Naive B cell (primary cell): ENCODE measurements around the gene JARID2. TPM values are rescaled to one million over a fixed set of nuclear protein-coding genes. Genes with fewer than 3 reads are reported as not detected.

Experiments
- ATAC-seq, 2 donors: fragments of 150-1000 bp; cut with Tn5 transposase; 2 replicates each; pipeline ENCODE4 v1.10.0; 2021; ENCODE audit warnings: low read depth in 2 of 2, mild to moderate bottlenecking in 2 of 2, moderate library complexity in 2 of 2
- DNase-seq: peaks from one replicate; pipeline ENCODE4 v3.0.0; 2022
- H3K27ac Mint-ChIP-seq, 6 donors: one replicate each; pipeline ENCODE4 v1.8.0; 2020 to 2022; ENCODE audit warnings: mild to moderate bottlenecking in 6 of 6, mixed read lengths in 6 of 6, moderate library complexity in 5 of 6, inconsistent platforms in 2 of 6
- H3K27me3 Mint-ChIP-seq, 3 donors: one replicate each; pipeline ENCODE4 v1.8.0; 2021 to 2022; ENCODE audit warnings: mixed read lengths in 3 of 3, mild to moderate bottlenecking in 1 of 3
- H3K36me3 Mint-ChIP-seq, 2 donors: one replicate each; pipeline ENCODE4 v1.8.0; 2020 to 2022; ENCODE audit warnings: mixed read lengths in 2 of 2, inconsistent platforms in 1 of 2, mild to moderate bottlenecking in 1 of 2
- H3K4me1 Mint-ChIP-seq, 3 donors: one replicate each; pipeline ENCODE4 v1.8.0; 2020 to 2022; ENCODE audit warnings: mixed read lengths in 3 of 3, inconsistent platforms in 1 of 3, mild to moderate bottlenecking in 1 of 3, moderate library complexity in 1 of 3
- H3K4me3 Mint-ChIP-seq, 8 donors: one replicate each; pipeline ENCODE4 v1.8.0; 2020 to 2022; ENCODE audit warnings: mild to moderate bottlenecking in 8 of 8, mixed read lengths in 8 of 8, moderate library complexity in 8 of 8, inconsistent platforms in 2 of 8
- H3K9me3 Mint-ChIP-seq, 7 donors: one replicate each; pipeline ENCODE4 v1.8.0; 2020 to 2022; ENCODE audit warnings: mixed read lengths in 7 of 7, mild to moderate bottlenecking in 5 of 7, inconsistent platforms in 2 of 7, moderate library complexity in 1 of 7
- polyA plus RNA-seq, 6 donors: library from polyadenylated mRNA; unstranded; fragments of 300-500 nt; fragmentation: Illumina TruSeq; gene quantifications; one replicate each; pipeline ENCODE4 v1.2.3, GENCODE V29; 2021; ENCODE audit warnings: low read depth in 6 of 6

The JARID2 gene
- polyA plus RNA-seq, 6 donors from 2014 or later, result 2.7 to 21.9 (median 16.6) TPM

DNA sequence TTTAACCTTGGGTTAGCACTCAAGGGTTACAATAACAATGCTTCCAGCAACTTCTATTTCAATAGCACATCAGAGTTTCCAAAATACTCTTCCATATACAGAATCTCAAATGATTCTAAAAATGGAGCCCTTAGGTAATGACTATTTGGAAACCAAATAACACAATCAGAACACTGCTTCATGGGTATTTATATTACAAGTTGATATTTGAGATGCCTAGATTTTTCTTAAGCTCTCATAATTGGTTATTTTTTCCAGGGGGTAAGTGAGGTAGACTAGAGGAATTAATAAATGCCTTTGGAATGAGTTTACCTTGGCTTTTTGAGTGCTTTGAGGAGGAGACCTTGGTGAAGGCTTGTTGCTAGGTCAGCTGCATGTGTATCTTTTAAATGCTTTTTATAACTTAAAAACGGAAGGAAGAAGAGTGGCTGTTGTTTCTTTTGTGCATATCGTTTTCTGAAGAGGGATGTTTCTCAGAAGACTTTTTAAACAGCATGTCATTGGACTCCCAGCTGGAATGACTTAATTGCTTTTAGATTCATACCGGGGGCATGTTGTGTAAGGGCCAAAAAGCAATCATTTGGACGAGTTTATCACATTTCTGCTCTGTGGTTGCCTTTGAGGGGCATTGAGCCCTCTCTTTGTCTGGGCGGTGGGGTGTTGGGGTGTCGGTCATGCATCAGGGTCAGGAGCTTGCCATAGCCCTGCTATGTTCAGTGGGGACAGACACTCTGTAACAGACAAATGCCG lies 230.9 kb downstream of the JARID2 start:
- Mint-ChIP-seq H3K36me3 (peaks cover 13 to 30% of the 10 kb centered on the region in 2 donors), H3K9me3 (no peaks in the 10 kb centered on the region), H3K27me3 (no peaks in the 10 kb centered on the region), H3K4me1 (peaks cover 44 to 72% (median 55%) of the 10 kb centered on the region in 3 donors), H3K27ac (peak overlapping the region in 4 of 6 donors; percentile 36 to 87 (median 74)), H3K4me3 (peak overlapping the region in 5 of 8 donors; percentile 32 to 68 (median 64))
- no peak for ATAC-seq
- DNase-seq, result no peak

DNA sequence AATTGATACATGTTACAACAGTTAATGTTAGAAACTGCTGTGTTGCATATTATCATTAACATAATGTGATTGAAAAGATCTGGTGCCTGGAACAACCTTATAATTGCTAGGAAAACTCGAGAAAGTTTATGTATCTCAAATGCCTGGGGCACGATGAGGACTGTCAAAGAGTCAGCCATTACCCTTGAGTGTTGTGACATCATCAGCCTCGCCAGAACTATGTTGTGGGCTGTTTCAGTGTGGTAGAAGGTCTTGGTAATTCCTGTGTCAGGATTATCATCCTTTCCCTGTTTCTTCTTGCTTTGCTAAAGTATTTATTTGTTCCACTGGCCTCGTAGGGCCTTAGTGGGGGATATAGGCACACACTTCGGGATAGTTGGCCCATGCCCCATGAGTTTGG lies 231.9 kb downstream of the JARID2 start:
- H3K27me3 Mint-ChIP-seq, result no peaks in the 10 kb centered on the region
- DNase-seq (no peak), ATAC-seq (no peak)
- H3K36me3 Mint-ChIP-seq, result peaks cover 13 to 24% of the 10 kb centered on the region in 2 donors
- no peaks in the 10 kb centered on the region for H3K9me3 Mint-ChIP-seq
- H3K27ac Mint-ChIP-seq, result peak overlapping the region in 2 of 6 donors; percentile 47 to 69
- H3K4me3 Mint-ChIP-seq, result peak overlapping the region in 1 of 8 donors; percentile 31
- H3K4me1 Mint-ChIP-seq, result peaks cover 39 to 67% (median 58%) of the 10 kb centered on the region in 3 donors

DNA sequence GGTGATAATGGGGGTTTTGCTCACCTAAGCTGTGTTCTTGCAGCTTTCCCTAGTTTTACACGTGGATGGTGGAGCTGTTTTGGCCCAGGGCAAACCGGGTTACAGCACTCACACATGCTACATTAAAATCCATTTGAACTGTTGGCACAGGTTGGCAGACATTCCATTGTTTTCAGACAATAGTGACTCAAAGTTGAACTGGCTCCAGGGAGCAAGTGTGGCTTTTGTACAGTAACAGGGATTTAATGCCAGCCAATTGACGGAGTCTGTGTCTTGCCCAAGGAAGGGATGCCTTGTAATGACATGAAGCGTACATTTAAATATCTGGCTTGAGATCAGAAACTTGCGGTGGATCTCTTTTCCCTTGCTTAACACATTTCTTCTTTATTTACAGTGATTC lies 233.9 kb downstream of the JARID2 start:
- Mint-ChIP-seq H3K4me3 (no peak overlapping the region), H3K9me3 (no peaks in the 10 kb centered on the region), H3K27ac (peak overlapping the region in 2 of 6 donors; percentile 26 to 85), H3K36me3 (peaks cover 13 to 23% of the 10 kb centered on the region in 2 donors), H3K4me1 (peaks cover 46 to 72% (median 66%) of the 10 kb centered on the region in 3 donors), H3K27me3 (no peaks in the 10 kb centered on the region)
- DNase-seq (no peak), ATAC-seq (no peak)

DNA sequence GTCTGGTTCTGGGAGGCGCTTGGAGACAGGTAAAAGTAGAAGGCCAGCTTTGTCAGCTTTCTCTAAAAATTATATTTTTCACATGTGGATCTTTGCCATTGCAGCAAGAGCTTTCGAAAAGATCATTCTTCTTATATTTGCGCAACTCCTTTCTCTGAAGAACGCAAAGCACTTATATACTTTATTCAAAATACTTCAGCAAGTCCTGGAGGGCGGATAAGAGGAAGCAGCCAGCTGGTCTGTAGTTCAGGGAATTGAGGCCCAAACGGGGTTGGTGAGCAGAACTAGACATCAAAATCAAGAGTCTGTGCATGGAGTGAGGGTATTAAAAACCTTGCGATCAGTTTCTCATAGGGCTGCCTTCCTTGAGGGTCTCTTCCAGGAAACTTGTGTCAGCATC lies 234.7 kb downstream of the JARID2 start:
- Mint-ChIP-seq H3K9me3 (no peaks in the 10 kb centered on the region), H3K27me3 (no peaks in the 10 kb centered on the region), H3K36me3 (peaks cover 8 to 18% of the 10 kb centered on the region in 2 donors), H3K4me3 (peak overlapping the region in 1 of 8 donors; percentile 37), H3K27ac (peak overlapping the region in 2 of 6 donors; percentile 12 to 53), H3K4me1 (peaks cover 47 to 70% (median 59%) of the 10 kb centered on the region in 3 donors)
- ATAC-seq (no peak), DNase-seq (no peak)

DNA sequence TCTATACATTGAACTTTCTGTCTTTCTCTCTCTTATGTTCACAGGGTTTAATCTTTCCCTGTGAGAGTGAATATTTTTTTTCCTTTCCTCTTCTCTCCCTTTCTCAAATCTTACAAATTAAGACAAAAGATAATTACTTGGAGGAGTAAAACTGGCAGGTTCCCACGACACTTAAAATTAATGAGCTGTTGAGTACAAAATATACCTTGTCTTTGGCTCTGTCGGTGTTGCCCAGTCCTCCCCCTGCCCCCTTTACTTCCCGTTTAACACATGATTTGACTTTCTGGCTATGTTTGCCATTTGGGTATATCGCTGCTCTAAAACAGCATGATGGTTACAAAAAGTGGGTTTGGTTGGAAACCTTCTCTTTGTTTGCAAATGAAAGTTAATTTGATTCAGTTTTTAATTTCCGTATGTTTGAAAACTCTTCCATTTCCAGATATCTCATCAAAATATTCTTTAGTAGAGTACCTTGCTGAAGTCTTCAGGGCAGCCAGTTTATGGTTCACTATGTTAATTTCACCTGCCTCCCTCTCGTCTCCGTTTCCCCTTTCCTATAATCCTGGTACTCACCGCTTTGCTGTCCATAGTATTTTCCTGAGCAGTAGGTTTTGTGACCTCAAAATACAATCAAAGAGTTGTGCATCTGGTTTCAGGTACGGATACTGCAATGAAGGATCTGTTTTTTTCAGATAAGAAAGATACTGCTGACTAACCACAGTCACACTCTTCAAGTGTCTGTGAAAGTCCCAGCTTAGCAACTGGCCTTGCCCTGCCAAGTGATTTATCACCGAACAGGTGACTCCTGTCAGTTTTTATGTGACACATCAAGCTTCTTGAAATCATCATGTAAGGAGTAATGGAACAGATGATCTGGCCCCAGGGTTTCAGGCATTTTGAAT lies 235.8 kb downstream of the JARID2 start:
- Mint-ChIP-seq H3K4me3 (peak overlapping the region in 7 of 8 donors; percentile 22 to 68 (median 30)), H3K36me3 (peaks cover 5 to 15% of the 10 kb centered on the region in 2 donors), H3K27me3 (no peaks in the 10 kb centered on the region), H3K27ac (peak overlapping the region in 5 of 6 donors; percentile 1 to 93 (median 67)), H3K9me3 (no peaks in the 10 kb centered on the region), H3K4me1 (peaks cover 41 to 62% (median 54%) of the 10 kb centered on the region in 3 donors)
- DNase-seq (no peak), ATAC-seq (peak; percentile 55 to 61)

DNA sequence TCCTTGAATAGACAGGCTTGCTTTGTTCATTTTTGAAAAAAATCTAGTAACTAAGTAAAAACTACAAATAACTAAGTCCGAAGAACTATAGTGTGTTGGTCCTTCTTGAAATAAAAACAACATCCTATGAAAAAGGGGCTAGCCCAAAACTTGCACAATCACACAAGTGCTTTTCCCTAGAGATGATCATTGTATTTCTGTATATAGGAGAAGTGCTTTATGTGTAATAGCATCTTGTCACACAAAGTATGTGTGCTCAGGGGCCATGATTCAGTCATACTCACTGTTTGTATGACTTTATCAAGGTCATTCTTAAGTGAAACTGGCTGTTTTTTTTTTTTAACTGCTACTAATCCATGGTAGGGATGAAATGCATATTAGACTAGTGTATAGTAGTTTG lies 237.2 kb downstream of the JARID2 start:
- ATAC-seq, result no peak
- Mint-ChIP-seq H3K27me3 (no peaks in the 10 kb centered on the region), H3K9me3 (no peaks in the 10 kb centered on the region), H3K4me3 (no peak overlapping the region), H3K27ac (peak overlapping the region in 1 of 6 donors; percentile 14), H3K36me3 (peaks cover 15 to 18% of the 10 kb centered on the region in 2 donors), H3K4me1 (peaks cover 38 to 53% (median 44%) of the 10 kb centered on the region in 3 donors)
- DNase-seq, result no peak

DNA sequence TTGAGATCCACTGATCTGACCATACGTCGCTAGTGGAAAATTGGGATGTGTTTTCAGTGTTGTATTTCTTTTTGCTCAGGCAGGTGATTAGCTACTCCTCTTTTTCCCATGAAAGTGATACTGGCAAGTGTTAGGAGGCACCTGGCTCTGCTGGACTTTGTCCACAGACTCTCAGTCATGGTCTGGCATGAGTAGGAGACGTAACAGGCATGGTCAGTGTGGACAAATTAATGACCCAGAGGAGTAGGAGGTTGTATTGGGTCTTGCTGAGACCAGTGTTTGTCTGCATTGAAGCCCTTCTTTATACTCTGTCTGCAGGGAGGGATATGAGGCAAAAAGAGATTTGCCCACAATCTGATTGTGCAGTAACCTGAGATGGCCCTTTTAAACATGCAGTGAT lies 238.3 kb downstream of the JARID2 start:
- no peak for ATAC-seq
- DNase-seq, result no peak
- peak overlapping the region in 1 of 6 donors; percentile 39 for H3K27ac Mint-ChIP-seq
- H3K27me3 Mint-ChIP-seq, result no peaks in the 10 kb centered on the region
- peaks cover 17 to 22% of the 10 kb centered on the region in 2 donors for H3K36me3 Mint-ChIP-seq
- H3K9me3 Mint-ChIP-seq, result no peaks in the 10 kb centered on the region
- peaks cover 39 to 50% (median 40%) of the 10 kb centered on the region in 3 donors for H3K4me1 Mint-ChIP-seq
- H3K4me3 Mint-ChIP-seq, result no peak overlapping the region

DNA sequence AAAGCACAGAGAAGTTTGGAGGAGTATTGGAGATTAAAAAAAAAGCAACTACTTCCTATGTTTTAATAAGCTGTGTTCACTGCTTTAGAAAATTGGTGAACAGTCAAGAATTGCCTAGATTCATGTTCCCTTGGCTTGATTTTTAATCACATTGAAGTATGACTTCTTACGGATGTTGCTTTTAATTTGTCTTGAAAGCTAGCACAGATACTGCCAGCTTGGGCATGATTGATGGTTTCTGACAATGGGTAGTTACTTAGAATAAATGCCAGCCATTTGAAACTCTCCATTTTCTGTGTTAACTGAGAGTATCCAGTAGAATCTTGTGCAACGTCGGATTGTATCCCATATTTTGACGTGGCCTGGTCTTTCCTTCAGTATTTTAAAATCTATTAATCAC lies 239.0 kb downstream of the JARID2 start:
- no peak for ATAC-seq
- Mint-ChIP-seq H3K4me3 (no peak overlapping the region), H3K4me1 (peaks cover 41 to 50% (median 42%) of the 10 kb centered on the region in 3 donors), H3K27me3 (no peaks in the 10 kb centered on the region), H3K36me3 (peaks cover 14 to 25% of the 10 kb centered on the region in 2 donors), H3K9me3 (no peaks in the 10 kb centered on the region), H3K27ac (peak overlapping the region in 1 of 6 donors; percentile 74)
- no peak for DNase-seq

DNA sequence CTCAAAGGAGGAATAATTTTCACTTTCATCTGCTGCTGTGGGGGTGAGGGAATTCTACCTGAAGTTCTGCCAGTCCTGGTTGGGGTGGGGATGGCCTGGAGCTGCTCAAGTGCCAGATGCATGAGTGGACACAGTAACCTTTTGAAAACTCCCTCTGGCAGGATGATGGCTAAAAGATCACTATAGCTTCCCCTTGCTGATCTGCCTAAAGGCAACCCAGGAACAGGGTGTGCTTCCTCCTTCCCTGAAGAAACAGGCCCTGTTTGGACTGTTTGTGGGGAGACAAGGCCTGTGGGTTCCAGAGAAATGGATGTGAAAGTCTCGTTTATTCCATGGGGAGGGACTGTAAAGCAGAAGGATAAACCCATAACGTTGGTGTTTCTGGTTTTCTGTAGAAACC lies 240.1 kb downstream of the JARID2 start:
- Mint-ChIP-seq H3K4me1 (peaks cover 40 to 50% (median 49%) of the 10 kb centered on the region in 3 donors), H3K27ac (peak overlapping the region; percentile 19 to 90 (median 63)), H3K36me3 (peaks cover 14 to 20% of the 10 kb centered on the region in 2 donors), H3K4me3 (no peak overlapping the region), H3K9me3 (no peaks in the 10 kb centered on the region), H3K27me3 (no peaks in the 10 kb centered on the region)
- DNase-seq, result no peak
- no peak for ATAC-seq

DNA sequence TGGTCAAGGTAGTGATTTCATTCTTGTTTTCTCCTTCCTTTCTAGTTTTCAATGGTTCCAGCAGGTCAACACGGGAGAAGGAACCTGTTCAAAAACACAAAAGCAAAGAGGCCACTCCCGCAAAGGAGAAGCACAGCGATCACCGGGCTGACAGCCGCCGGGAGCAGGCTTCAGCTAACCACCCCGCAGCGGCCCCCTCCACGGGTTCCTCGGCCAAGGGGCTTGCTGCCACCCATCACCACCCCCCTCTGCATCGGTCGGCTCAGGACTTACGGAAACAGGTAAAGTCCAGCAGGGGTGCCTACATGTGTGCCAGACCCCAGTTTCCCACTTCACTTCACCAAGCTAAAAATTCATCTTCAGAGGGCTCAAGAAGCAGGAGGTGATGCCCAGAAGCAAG lies 241.4 kb downstream of the JARID2 start:
- DNase-seq (no peak), ATAC-seq (no peak)
- Mint-ChIP-seq H3K27ac (peak overlapping the region in 3 of 6 donors; percentile 61 to 89 (median 88)), H3K27me3 (no peaks in the 10 kb centered on the region), H3K36me3 (peaks cover 14% of the 10 kb centered on the region in 2 donors), H3K4me1 (peaks cover 42 to 52% (median 51%) of the 10 kb centered on the region in 3 donors), H3K9me3 (no peaks in the 10 kb centered on the region), H3K4me3 (no peak overlapping the region)

DNA sequence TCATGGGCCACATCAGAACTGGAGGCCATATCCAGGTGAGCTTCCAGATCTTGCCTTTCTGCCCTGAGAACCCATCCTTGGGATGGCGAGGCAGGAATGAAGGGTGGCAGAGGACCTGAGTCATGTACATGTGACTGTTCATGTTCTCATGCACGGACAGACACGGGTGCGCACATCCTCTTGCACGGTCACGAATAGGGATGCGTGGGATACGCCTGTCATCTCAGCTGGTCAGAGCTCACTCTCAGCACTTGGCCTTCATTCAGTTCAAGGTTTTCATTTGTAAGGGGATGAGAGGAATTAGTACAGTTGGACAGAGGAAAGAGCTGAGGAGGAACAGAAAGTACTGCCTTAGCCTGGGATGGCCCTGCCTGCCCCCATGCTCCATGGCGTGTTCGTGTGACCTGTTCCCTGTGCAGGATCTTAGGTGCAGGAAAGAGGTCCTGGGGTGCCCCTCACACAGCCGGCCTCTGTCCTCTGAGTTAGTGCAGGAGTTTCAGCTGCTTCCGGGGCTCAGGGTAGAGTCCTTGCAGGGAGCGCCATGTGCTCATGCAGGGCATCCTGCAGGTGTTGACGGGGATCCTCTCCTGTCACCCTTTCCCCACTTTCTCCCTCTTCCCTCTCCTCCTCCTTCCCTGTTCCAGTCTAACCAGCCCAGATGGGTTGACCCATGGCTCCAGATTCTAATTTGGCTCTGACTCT lies 243.5 kb downstream of the JARID2 start:
- peaks cover 44 to 57% (median 52%) of the 10 kb centered on the region in 3 donors for H3K4me1 Mint-ChIP-seq
- no peaks in the 10 kb centered on the region for H3K27me3 Mint-ChIP-seq
- H3K36me3 Mint-ChIP-seq, result peaks cover 14% of the 10 kb centered on the region in 2 donors
- H3K4me3 Mint-ChIP-seq, result peak overlapping the region in 1 of 8 donors; percentile 26
- ATAC-seq (no peak), DNase-seq (no peak)
- H3K9me3 Mint-ChIP-seq, result no peaks in the 10 kb centered on the region
- H3K27ac Mint-ChIP-seq, result peak overlapping the region; percentile 49 to 96 (median 88)

DNA sequence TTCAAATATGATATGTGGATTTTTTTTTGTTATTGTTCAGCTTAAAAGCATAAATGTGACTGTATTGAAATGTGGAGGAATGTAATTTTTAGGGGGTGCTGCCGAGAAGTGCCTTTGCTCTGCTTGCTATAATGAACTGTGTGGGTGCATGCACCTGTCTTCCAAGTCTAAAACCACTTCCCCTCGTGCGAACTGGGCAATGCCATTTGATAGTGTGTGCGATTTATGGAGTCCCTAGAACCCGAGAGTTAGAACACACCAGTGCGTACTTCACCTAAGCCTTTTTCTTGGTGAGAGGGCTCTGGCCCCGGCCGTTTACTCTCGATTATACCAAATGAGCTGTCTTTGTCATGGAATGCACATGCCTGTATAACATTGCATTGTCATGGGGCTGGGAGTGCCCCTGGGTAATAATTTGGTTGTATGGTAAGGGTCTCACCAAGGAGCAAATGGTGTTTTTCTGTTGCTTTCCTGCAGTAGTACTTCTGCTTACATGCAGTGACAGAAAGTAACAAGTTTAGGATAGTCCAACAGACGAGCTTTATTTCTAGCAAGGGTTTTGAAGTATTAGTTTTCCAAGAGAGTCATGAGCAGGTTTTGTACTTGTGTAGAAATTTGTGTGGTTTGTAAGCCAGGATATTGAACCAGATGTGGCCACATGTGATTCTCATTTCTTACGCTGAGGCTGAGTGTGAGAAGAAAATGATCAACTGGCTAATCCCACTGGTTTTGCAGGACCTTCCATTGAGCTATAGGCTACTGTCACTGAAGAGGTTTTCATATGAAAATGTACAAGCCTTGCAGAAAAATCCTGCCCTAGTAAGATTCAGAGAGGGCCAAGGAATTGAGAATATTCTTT lies 244.6 kb downstream of the JARID2 start:
- DNase-seq, result no peak
- H3K4me3 Mint-ChIP-seq, result peak overlapping the region in 2 of 8 donors; percentile 20 to 26
- H3K9me3 Mint-ChIP-seq, result no peaks in the 10 kb centered on the region
- ATAC-seq, result peak in 1 of 2 donors; percentile 29
- H3K4me1 Mint-ChIP-seq, result peaks cover 43 to 50% (median 47%) of the 10 kb centered on the region in 3 donors
- H3K36me3 Mint-ChIP-seq, result peaks cover 14 to 16% of the 10 kb centered on the region in 2 donors
- H3K27ac Mint-ChIP-seq, result peak overlapping the region; percentile 21 to 96 (median 80)
- no peaks in the 10 kb centered on the region for H3K27me3 Mint-ChIP-seq
